Gastroesophageal sphincter (tissue), 3 donors: ENCODE data around the gene KIAA0825.

Experiments
- EP300 ChIP-seq: sonication (generic); formaldehyde crosslinking; IDR thresholded peaks from one replicate; pipeline ENCODE4 v1.6.1; 2017; ENCODE audit warnings: antibody characterized with exemption, mild to moderate bottlenecking
- POLR2A ChIP-seq, 2 donors: fragments of 450-650 bp; IDR thresholded peaks; one replicate each; pipeline ENCODE4 v1.6.1; 2017; ENCODE audit warnings: antibody characterized with exemption in 2 of 2, mild to moderate bottlenecking in 2 of 2, moderate library complexity in 1 of 2
- POLR2AphosphoS5 ChIP-seq: sonication (generic); formaldehyde crosslinking; IDR thresholded peaks from one replicate; pipeline ENCODE4 v1.6.1; 2017; ENCODE audit warnings: antibody characterized with exemption
- TF ChIP-seq, protein P1 (sequence below), 4 experiments: fragments of 200-600 bp in 2 of 4; fragments of 450-650 bp in 2 of 4; sonication (generic) in 1 of 4; IDR thresholded peaks; one replicate each; pipeline ENCODE4 v1.5.1; 2017 to 2019; ENCODE audit warnings: antibody characterized with exemption in 4 of 4, mild to moderate bottlenecking in 2 of 4, moderate library complexity in 2 of 4

DNA sequence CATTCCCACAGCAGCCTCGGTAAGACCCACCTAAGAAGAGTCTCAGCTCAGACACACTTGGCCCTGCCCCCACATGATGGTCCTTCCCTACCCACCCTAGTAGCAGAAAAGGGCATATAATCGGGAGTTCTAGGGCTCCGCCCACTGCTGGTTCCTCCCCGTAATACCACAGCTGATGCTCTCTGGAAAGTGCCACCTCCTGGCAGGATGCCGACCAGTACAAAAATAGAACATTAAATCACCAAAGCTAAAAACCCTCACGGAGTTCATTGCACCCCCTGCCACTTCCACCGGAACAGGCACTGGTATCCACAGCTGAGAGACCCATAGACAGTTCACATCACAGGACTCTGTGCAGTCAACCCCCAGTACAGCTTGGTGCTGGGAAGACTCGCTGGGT is 271.3 kb downstream of the KIAA0825 start:
- TF ChIP-seq, protein P1, sequence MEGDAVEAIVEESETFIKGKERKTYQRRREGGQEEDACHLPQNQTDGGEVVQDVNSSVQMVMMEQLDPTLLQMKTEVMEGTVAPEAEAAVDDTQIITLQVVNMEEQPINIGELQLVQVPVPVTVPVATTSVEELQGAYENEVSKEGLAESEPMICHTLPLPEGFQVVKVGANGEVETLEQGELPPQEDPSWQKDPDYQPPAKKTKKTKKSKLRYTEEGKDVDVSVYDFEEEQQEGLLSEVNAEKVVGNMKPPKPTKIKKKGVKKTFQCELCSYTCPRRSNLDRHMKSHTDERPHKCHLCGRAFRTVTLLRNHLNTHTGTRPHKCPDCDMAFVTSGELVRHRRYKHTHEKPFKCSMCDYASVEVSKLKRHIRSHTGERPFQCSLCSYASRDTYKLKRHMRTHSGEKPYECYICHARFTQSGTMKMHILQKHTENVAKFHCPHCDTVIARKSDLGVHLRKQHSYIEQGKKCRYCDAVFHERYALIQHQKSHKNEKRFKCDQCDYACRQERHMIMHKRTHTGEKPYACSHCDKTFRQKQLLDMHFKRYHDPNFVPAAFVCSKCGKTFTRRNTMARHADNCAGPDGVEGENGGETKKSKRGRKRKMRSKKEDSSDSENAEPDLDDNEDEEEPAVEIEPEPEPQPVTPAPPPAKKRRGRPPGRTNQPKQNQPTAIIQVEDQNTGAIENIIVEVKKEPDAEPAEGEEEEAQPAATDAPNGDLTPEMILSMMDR (IDR thresholded peaks at IDR 0.05) = no peak
- TF ChIP-seq POLR2AphosphoS5 (no peak), POLR2A (IDR thresholded peaks at IDR 0.05) (no peak), EP300 (no peak)
